ENCODE measurements around the gene CDH4.

DNA sequence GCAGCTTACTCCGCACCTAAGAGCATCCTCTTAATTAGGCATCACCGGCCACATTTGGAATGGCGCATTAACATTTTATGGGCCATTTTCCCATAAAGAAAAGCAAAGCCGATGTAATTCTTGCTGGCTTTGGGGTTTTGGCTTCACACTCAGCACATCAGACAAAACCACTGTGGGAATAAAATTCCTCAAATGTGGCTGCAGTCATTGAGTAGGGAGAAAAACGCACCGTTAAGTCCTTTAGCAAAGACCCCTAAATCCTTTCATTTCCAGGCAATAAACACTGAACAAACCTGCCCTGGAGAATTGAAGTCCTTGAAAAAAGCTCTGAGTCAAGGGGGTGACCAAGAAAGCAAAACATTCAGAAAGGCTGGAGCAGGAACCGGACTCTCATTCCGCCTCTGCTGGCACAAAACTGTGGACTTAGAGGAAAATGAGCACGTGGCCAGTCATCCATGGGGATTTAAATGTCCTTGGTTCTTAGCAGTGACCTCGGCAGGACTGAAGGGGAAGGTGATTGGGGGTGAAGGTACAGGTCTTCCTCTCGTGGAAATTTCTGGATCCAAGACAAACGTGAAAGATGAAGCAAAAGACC is 102.9 kb downstream of the CDH4 start:
- TF ChIP-seq CTCF (optimal IDR thresholded peaks at IDR 0.05 in 1 of 3, IDR thresholded peaks at IDR 0.05 in 1 of 3, conservative IDR thresholded peaks at IDR 0.05 in 1 of 3; ENCODE audit: extremely low read depth in 1 of 3, insufficient read depth in 2 of 3, low read length in 3 of 3) (no peak), EZH2 (IDR thresholded peaks at IDR 0.05; ENCODE audit: low read length) (no peak)

Data from keratinocyte (primary cell).